A673 (cell line): ENCODE data around the gene TTBK2.
"Not testable (repeated sequence)": the region's sequence is repeated elsewhere in the genome, so short reads cannot be mapped to it uniquely, and the experiment has no call there.

Experiments used
- CTCF ChIP-seq: fragments of 300-800, 200-600 bp; sonication (generic); conservative IDR thresholded peaks from 2 replicates; pipeline ENCODE4 v1.5.1; 2017; ENCODE audit warnings: low read depth, mild to moderate bottlenecking, antibody characterized with exemption, low read length, moderate library complexity, mixed read lengths
- EZH2 ChIP-seq: fragments of 200-600 bp; sonication (generic); IDR thresholded peaks from 2 replicates; pipeline ENCODE4 v1.6.1; 2017; ENCODE audit warnings: borderline replicate concordance, low read depth, mild to moderate bottlenecking, mixed read lengths, antibody characterized with exemption, low read length; ENCODE audit not compliant: poor library complexity, severe bottlenecking

GRCh38 chr15:42948898-42949297 lies 28.3 kb upstream of the TTBK2 start:
- not testable (repeated sequence) for TF ChIP-seq CTCF, EZH2
